Left colon (tissue), 2 donors: ENCODE data around the gene LGALS14. TPM values are rescaled to one million over a fixed set of nuclear protein-coding genes. Genes with fewer than 3 reads are reported as not detected.
"Not testable (repeated sequence)": the region's sequence is repeated elsewhere in the genome, so short reads cannot be mapped to it uniquely, and the experiment has no call there.

ENCODE experiments used
- ATAC-seq: fragments of 200-7000 bp; cut with Tn5 transposase; one replicate; pipeline ENCODE4 v1.9.1; 2020; ENCODE audit warnings: mild to moderate bottlenecking, moderate library complexity
- DNase-seq, 2 donors: peaks; one replicate each; pipeline ENCODE4 v3.0.0-alpha.2; 2020
- intact Hi-C, 2 donors: fragments of 100-400 bp; cut with DNase I in 1 of 2; cut with micrococcal nuclease in 1 of 2; formaldehyde crosslinking; loops; one replicate each; pipeline versions ENCODE4 v1.11.2 to v1.14.0; 2022; cut with DNase I, micrococcal nuclease
- long read RNA-seq: library from polyadenylated mRNA; unstranded; transcript quantifications from one replicate; pipeline ENCODE4 v2.0.0, GENCODE V29; 2021
- total RNA-seq, 2 donors: library from RNA; stranded (reverse); fragmentation: NEBNext Ultra II Directional; extraction: Animal tissue kit (Norgen Biotek cat#: 25700); gene quantifications; one replicate each; pipeline ENCODE4 v1.2.1, GENCODE V29; 2021
- donor health status: DM: no; HTN: no; CAD: no.
- donor health status: DM: yes; HTN: yes; CAD: no.

The LGALS14 gene, protein sequence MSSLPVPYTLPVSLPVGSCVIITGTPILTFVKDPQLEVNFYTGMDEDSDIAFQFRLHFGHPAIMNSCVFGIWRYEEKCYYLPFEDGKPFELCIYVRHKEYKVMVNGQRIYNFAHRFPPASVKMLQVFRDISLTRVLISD
- not detected for total RNA-seq
- long read RNA-seq = 0 reads

- DNase-seq (no peak), ATAC-seq (no peak)
- intact Hi-C loops = no loop called here
These were observed at the start of gene LGALS14 for GRCh38 chr19:39704181-39705044. Gene LGALS14, plus strand, starts transcription at chr19:39704481. Its CDS starts 48 bp downstream, at chr19:39704529.

- ATAC-seq (no peak), DNase-seq (no peak)
- intact Hi-C loops = no loop called here
These were observed 48.7 kb upstream of the LGALS14 start, which contains the start of gene LGALS16 for GRCh38 chr19:39655613-39656012. Gene LGALS16, plus strand, starts transcription at chr19:39655913. Its CDS starts 49 bp downstream, at chr19:39655962.

- DNase-seq (no peak), ATAC-seq (no peak)
- intact Hi-C loops = no loop called here
These were observed 44.5 kb upstream of the LGALS14 start for GRCh38 chr19:39659791-39660190.

GRCh38 chr19:39660661-39661060, 43.6 kb upstream of the LGALS14 start:
- DNase-seq = no peak
- no peak for ATAC-seq
- intact Hi-C loops = no loop called here

DNA sequence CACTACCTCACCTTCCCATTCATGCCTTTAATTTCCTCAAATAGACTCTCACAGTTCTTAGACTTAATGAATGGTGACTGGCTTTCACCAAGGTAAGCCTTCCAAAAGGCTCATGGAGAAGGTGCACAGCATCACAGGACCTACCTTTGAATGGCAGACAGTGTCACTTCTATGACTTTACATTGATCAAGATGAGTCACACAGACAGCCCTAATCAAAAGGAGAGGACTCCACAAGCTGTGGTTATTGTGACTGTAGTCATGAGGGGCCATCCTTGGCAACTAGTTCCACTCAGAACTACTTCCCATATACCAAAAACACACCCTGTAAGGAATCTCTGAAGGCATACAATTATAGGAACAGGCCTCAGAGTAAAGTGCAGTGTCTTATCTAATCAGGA, 42.7 kb upstream of the LGALS14 start:
- ATAC-seq = no peak
- DNase-seq = no peak
- intact Hi-C loops = no loop called here

- not testable (repeated sequence) for DNase-seq, ATAC-seq
- intact Hi-C loops = loop anchor here in 1 of 2 donors (10.0 kb wide), 1 partner anchor 115 kb away; no protein-coding TSS in a partner anchor
These were observed 34.4 kb upstream of the LGALS14 start for GRCh38 chr19:39669860-39670259.

- intact Hi-C loops = loop anchor here in 1 of 2 donors (10.0 kb wide), 1 partner anchor 116 kb away; no protein-coding TSS in a partner anchor
- no peak for DNase-seq
- no peak for ATAC-seq
These were observed 33.3 kb upstream of the LGALS14 start for GRCh38 chr19:39670998-39671397.

DNA sequence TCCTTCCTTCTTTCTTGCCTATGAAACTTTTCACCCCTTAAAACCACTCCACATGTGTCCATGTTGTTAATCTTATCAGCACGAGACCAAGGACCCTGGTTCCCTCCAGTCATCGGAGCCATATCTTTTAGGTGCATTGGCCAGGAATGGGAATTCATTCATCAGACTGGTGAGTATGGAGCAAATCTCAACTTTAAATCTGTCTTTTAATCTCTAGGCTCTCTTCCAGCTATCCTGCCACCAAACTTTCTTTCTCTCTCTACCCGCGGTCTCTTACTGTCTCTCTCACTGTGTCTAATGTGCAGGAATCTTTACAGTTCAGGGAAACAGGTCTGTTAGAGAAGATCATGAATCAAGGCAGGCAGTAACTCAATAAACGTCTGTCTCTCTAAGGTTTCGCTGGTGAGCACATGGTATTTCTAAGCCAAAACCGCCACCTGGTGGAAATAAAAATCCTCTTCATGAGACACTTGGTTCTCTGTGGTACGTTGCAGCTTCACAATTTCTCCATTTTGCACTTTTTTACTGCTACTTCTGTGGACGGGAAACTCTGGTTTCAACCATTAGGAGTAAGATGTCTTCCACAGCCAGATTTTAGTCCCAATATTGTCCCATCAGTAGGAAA, 32.4 kb upstream of the LGALS14 start:
- ATAC-seq = peak; percentile 71
- intact Hi-C loops = loop anchor here in 1 of 2 donors (10.0 kb wide), 1 partner anchor 117 kb away; no protein-coding TSS in a partner anchor
- peak in 1 of 2 donors; percentile 12 for DNase-seq

DNA sequence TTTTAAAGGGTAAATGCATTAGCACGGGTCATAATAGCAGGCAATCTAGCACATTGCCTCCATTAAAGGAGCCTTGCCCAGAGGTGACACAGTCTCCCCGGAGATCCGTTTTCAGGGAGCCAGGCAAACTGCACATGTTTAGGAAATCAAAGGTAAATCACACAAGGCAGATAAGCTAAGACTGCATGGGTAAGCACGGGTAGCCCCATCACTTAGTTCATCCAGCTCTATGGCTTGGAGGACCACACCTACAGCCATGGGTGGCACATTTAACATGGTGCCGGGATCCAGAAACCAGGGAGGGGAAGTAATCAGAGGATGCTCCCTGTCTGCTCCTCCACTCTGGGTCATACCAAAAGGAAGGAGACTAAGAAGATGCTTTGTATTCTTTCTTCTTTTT, 31.8 kb upstream of the LGALS14 start:
- intact Hi-C loops = loop anchor here in 1 of 2 donors (10.0 kb wide), 1 partner anchor 118 kb away; no protein-coding TSS in a partner anchor
- DNase-seq (no peak), ATAC-seq (no peak)

GRCh38 chr19:39673862-39674261, 30.4 kb upstream of the LGALS14 start:
- not testable (repeated sequence) for ATAC-seq, DNase-seq
- intact Hi-C loops = loop anchor here in 1 of 2 donors (10.0 kb wide), 1 partner anchor 119 kb away; no protein-coding TSS in a partner anchor

DNA sequence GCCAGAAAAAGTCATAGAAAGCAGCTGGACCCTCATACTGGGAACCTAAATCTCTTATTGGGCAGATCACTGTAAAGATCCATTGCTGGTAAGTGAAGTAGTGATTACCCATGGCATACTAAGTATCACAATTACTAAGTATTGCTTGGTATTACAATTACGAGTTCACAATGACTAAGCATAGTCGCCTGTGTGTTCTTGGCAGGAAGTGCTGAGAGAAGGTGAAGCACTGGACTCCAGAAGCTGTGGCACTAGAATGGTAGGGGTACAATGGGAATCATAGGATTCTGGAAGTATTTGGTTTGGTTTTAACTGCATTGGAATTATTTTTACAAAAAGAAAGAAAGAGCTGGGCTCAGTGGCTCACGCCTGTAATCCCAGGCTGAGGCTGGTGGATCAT, 28.3 kb upstream of the LGALS14 start:
- ATAC-seq = no peak
- intact Hi-C loops = loop anchor here in 1 of 2 donors (10.0 kb wide), 1 partner anchor 121 kb away; no protein-coding TSS in a partner anchor

GRCh38 chr19:39677961-39678889, 26.1 kb upstream of the LGALS14 start:
- peak in 1 of 2 donors; percentile 26 for DNase-seq
- intact Hi-C loops = loop anchor here in 1 of 2 donors (10.0 kb wide), 1 partner anchor 123 kb away; no protein-coding TSS in a partner anchor
- ATAC-seq = peak; percentile 80

More for the DNA sequence above, 28.3 kb upstream of the LGALS14 start:
- no peak for DNase-seq

- intact Hi-C loops = loop anchor here in 1 of 2 donors (10.0 kb wide), 1 partner anchor 124 kb away; no protein-coding TSS in a partner anchor
- DNase-seq (no peak), ATAC-seq (no peak)
These were observed 25.1 kb upstream of the LGALS14 start for GRCh38 chr19:39679056-39679790.

- intact Hi-C loops = loop anchor here in 1 of 2 donors (10.0 kb wide), 1 partner anchor 125 kb away; no protein-coding TSS in a partner anchor
- DNase-seq = no peak
- no peak for ATAC-seq
These were observed 24.5 kb upstream of the LGALS14 start for GRCh38 chr19:39679791-39680168.

DNA sequence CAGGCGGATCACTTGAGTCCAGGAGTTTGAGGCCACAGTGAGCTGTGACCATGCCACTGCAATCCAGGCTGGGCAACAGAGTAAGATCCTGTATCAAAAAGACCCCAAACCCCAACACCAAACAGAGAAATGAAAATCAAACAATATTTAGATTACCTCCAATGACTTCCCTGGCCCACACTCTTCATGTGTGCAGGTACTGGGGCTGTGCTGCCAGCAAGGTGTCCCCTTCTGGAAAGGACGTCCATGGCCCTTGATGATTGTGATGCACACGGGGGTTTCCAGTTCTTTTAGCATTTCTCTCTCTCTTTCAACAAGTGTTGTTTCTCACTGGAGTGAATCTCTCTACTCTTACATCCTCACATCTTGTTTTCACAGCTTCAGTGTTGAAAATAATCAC, 23.7 kb upstream of the LGALS14 start:
- DNase-seq (no peak), ATAC-seq (no peak)
- intact Hi-C loops = no loop called here

DNA sequence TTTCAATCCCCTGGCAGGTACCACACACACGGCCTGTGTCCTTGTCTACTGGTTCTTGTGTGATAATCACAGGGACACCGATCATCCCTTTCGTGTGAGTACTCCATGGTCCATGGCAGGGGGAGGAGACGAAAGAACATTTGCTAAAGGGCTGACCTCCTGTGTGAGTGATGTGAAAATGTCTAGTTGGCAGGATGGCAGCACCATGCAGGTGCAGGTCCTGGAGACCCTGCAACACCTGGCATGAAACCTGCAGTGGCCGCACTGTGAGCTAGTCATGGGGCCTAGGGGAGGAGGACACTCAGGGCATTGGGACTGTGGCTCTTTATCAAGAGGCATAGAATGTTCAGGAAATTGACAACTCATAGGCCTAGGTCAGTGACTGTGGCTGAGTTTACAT, 22.9 kb upstream of the LGALS14 start:
- DNase-seq (no peak), ATAC-seq (no peak)
- intact Hi-C loops = no loop called here

GRCh38 chr19:39684267-39684666, 20.0 kb upstream of the LGALS14 start:
- ATAC-seq = no peak
- intact Hi-C loops = no loop called here
- DNase-seq = no peak
